Stimulated activated CD8-positive, alpha-beta memory T cell treated with anti-CD3 and anti-CD28 coated beads, Interleukin-2, amount 100 ng/mL, for 1 hour (primary cell): Measurements from ENCODE around the gene DMRTB1.

Experiments
- DNase-seq, 2 donors: peaks; one replicate each; pipeline ENCODE4 v3.0.0-alpha.2; 2020; ENCODE audit warnings: low read depth in 2 of 2

DMRTB1 gene

GRCh38 chr1:53485478-53486394, 26.5 kb downstream of the DMRTB1 start:
- DNase-seq: peak; percentile 23 to 33

GRCh38 chr1:53486395-53487026, 27.3 kb downstream of the DMRTB1 start:
- no peak for DNase-seq

- DNase-seq: no peak
Measured at GRCh38 chr1:53490351-53490750, 31.2 kb downstream of the DMRTB1 start.

GRCh38 chr1:53495633-53496345, 36.6 kb downstream of the DMRTB1 start:
- no peak for DNase-seq

- DNase-seq: no peak
Measured at GRCh38 chr1:53498555-53499131, 39.4 kb downstream of the DMRTB1 start.

- no peak for DNase-seq
Measured at GRCh38 chr1:53499257-53500203, 40.3 kb downstream of the DMRTB1 start.

GRCh38 chr1:53500204-53501064, 41.2 kb downstream of the DMRTB1 start:
- no peak for DNase-seq

GRCh38 chr1:53501065-53502005, 42.1 kb downstream of the DMRTB1 start:
- no peak for DNase-seq

GRCh38 chr1:53502641-53503432, 43.6 kb downstream of the DMRTB1 start:
- no peak for DNase-seq

- DNase-seq: no peak
Measured at GRCh38 chr1:53503433-53504217, 44.4 kb downstream of the DMRTB1 start.

GRCh38 chr1:53504901-53505300, 45.7 kb downstream of the DMRTB1 start:
- DNase-seq: no peak

GRCh38 chr1:53505401-53505800, 46.2 kb downstream of the DMRTB1 start:
- DNase-seq: no peak

- DNase-seq: no peak
Measured at GRCh38 chr1:53505891-53506290, 46.7 kb downstream of the DMRTB1 start.

- no peak for DNase-seq
Measured at GRCh38 chr1:53506355-53507050, 47.3 kb downstream of the DMRTB1 start.

GRCh38 chr1:53507116-53507820, 48.1 kb downstream of the DMRTB1 start:
- no peak for DNase-seq
